GM23338 (cell line): ENCODE data around the gene MAPK8IP2.

Experiments used
- EZH2 ChIP-seq: fragments of 200-600 bp; sonication (generic); IDR thresholded peaks from one replicate; pipeline ENCODE4 v1.8.0; 2017; ENCODE audit warnings: antibody characterized with exemption, mild to moderate bottlenecking, low read depth; ENCODE audit not compliant: unreplicated experiment
- STAT1 ChIP-seq: IDR thresholded peaks from one replicate; pipeline ENCODE4 v1.6.1; 2016; ENCODE audit warnings: antibody characterized with exemption; ENCODE audit not compliant: unreplicated experiment

DNA sequence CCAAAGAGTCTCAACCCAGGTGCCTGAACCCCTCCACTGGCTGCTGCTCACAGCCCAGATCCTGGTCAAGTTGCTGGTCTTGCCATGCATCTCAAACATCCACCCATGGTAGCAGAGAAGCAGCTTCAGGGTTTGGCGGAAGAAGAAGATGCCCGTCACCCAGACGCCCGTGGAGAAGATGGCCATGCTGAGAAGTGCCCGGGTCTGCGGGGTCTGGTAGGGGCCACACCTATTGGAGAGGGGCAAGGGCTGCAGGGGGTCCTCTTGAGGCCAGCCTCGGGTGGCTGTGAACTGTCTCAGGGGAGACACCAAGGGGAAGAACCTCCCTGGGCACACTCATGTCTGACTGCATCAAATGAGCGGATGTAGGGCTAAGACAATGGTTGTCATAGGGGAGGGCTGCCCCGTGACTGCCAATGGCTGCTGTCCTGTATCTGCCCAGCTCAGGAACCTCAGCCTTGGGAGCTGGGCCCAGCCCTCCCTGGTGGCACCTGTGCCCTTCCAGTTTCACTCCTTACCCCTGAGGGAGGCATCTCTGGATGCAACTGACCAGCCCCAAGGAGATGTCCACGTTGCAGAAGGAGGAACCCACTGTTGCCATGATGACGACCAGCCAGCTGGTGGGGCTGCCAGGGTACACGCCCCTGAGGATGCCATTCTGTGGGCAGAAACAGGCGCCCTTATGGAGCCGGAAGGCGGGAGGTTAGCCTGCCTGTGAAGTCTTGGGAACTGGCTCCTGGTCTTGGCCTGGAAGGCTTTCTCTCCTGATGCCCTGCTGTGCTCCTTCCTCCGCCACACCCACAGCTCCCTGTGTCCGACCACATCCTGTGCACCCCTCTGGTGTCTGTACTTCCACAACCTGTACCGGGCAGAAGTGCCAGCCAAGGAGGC lies 23.5 kb upstream of the MAPK8IP2 start:
- TF ChIP-seq EZH2 (no peak), STAT1 (no peak)
